HG02970 (cell line): ENCODE data around the gene TRIO.

Source experiments
- ATAC-seq: cut with Tn5 transposase; IDR thresholded peaks from one replicate; pipeline ENCODE4 v1.9.1; 2021; ENCODE audit warnings: mild to moderate bottlenecking, moderate library complexity, moderate number of reproducible peaks; ENCODE audit not compliant: unreplicated experiment, low FRiP score

Gene TRIO

GRCh38 chr5:14164164-14165163, 21.3 kb downstream of the TRIO start:
- no peak for ATAC-seq

- ATAC-seq: no peak
Observed at GRCh38 chr5:14165375-14166106, 22.4 kb downstream of the TRIO start.

GRCh38 chr5:14166437-14166836, 23.3 kb downstream of the TRIO start:
- no peak for ATAC-seq

GRCh38 chr5:14167211-14167845, 24.2 kb downstream of the TRIO start:
- no peak for ATAC-seq

- no peak for ATAC-seq
Observed at GRCh38 chr5:14168144-14168792, 25.1 kb downstream of the TRIO start.

- no peak for ATAC-seq
Observed at GRCh38 chr5:14168793-14169262, 25.7 kb downstream of the TRIO start.

GRCh38 chr5:14171046-14171445, 27.9 kb downstream of the TRIO start:
- ATAC-seq: no peak

- no peak for ATAC-seq
Observed at GRCh38 chr5:14171621-14172020, 28.5 kb downstream of the TRIO start.

- ATAC-seq: no peak
Observed at GRCh38 chr5:14172149-14172795, 29.1 kb downstream of the TRIO start.

- no peak for ATAC-seq
Observed at GRCh38 chr5:14173377-14174229, 30.5 kb downstream of the TRIO start.

GRCh38 chr5:14174230-14174636, 31.1 kb downstream of the TRIO start:
- no peak for ATAC-seq

GRCh38 chr5:14175381-14175780, 32.2 kb downstream of the TRIO start:
- no peak for ATAC-seq

- no peak for ATAC-seq
Observed at GRCh38 chr5:14176888-14177287, 33.7 kb downstream of the TRIO start.

- no peak for ATAC-seq
Observed at GRCh38 chr5:14177634-14178033, 34.5 kb downstream of the TRIO start.

- ATAC-seq: no peak
Observed at GRCh38 chr5:14178091-14178490, 34.9 kb downstream of the TRIO start.

GRCh38 chr5:14178671-14179211, 35.6 kb downstream of the TRIO start:
- no peak for ATAC-seq

GRCh38 chr5:14179446-14179845, 36.3 kb downstream of the TRIO start:
- no peak for ATAC-seq

- no peak for ATAC-seq
Observed at GRCh38 chr5:14180437-14180836, 37.3 kb downstream of the TRIO start.
